Thyroid gland (tissue), 4 donors: ENCODE data around the gene ANKRD28.
"Not testable (repeated sequence)": the region's sequence is repeated elsewhere in the genome, so short reads cannot be mapped to it uniquely, and the experiment has no call there.

Experiments used
- CTCF ChIP-seq, 6 experiments: fragments of 200-600 bp in 3 of 6; fragments of 450-650 bp in 3 of 6; sonication (generic) in 3 of 6; IDR thresholded peaks; one replicate each; pipeline ENCODE4 v1.5.1; 2016 to 2019; ENCODE audit warnings: antibody characterized with exemption in 6 of 6, mild to moderate bottlenecking in 2 of 6, inconsistent platforms in 1 of 6, moderate library complexity in 1 of 6
- POLR2A ChIP-seq, 2 donors: fragments of 450-650 bp; IDR thresholded peaks; one replicate each; pipeline ENCODE4 v1.6.1; 2017; ENCODE audit warnings: antibody characterized with exemption in 2 of 2, mild to moderate bottlenecking in 2 of 2, moderate library complexity in 1 of 2

DNA sequence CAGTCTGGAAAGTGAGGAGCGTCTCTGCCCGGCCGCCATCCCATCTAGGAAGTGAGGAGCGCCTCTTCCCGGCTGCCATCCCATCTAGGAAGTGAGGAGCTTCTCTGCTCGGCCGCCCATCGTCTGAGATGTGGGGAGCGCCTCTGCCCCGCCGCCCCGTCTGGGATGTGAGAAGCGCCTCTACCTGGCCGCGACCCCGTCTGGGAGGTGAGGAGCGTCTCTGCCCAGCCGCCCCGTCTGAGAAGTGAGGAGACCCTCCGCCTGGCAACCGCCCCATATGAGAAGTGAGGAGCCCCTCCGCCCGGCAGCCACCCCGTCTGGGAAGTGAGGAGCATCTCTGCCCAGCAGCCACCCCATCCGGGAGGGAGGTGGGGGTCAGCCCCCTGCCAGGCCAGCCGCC is 55.5 kb downstream of the ANKRD28 start:
- not testable (repeated sequence) for TF ChIP-seq CTCF, POLR2A (IDR thresholded peaks at IDR 0.05)
